ENCODE measurements around the gene LRP1B. TPM values are rescaled to one million over a fixed set of nuclear protein-coding genes. Genes with fewer than 3 reads are reported as not detected.

The LRP1B gene
- total RNA-seq, 2 donors from 2014 or later: 0.91 to 1.2 TPM

DNA sequence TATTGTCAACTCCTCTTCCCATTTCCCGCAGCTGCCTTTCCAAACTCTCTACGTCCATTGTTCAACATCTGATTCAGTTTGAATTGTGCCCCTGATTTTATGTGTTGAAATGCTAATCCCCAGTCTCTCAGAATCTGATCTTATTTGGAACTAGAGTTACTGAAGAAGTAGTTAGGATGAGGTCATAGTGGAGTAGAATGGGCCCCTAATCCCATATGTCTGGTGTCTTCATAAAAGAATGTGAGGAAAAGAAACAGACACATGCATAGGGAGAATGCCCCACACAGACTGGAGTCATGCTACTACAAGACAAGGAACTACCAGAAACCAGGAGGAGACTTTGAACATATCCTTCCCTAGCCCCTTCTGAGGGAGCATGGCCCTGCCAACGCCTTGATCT is 99.2 kb downstream of the LRP1B start:
- intact Hi-C loops (cut with DNase I): loop anchor here (10.0 kb wide), 1 partner anchor 943 kb away; no protein-coding TSS in a partner anchor
- 92% methylated on average over 3 of the region's 3 CpGs for WGBS
- no peak for DNase-seq (ENCODE audit: low spot score)
- no peaks in the 10 kb centered on the region for H3K36me3 ChIP-seq
- H3K27ac ChIP-seq: no peak overlapping the region
- no peak for TF ChIP-seq POLR2AphosphoS5 (IDR thresholded peaks at IDR 0.05)
- TF ChIP-seq, protein P1, sequence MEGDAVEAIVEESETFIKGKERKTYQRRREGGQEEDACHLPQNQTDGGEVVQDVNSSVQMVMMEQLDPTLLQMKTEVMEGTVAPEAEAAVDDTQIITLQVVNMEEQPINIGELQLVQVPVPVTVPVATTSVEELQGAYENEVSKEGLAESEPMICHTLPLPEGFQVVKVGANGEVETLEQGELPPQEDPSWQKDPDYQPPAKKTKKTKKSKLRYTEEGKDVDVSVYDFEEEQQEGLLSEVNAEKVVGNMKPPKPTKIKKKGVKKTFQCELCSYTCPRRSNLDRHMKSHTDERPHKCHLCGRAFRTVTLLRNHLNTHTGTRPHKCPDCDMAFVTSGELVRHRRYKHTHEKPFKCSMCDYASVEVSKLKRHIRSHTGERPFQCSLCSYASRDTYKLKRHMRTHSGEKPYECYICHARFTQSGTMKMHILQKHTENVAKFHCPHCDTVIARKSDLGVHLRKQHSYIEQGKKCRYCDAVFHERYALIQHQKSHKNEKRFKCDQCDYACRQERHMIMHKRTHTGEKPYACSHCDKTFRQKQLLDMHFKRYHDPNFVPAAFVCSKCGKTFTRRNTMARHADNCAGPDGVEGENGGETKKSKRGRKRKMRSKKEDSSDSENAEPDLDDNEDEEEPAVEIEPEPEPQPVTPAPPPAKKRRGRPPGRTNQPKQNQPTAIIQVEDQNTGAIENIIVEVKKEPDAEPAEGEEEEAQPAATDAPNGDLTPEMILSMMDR (IDR thresholded peaks at IDR 0.05): no peak
- no peak for TF ChIP-seq POLR2A (IDR thresholded peaks at IDR 0.05)
- H3K4me1 ChIP-seq (replicated peaks): no peaks in the 10 kb centered on the region
- no peaks in the 10 kb centered on the region for H3K9me3 ChIP-seq
- H3K4me3 ChIP-seq: no peak overlapping the region
- H3K27me3 ChIP-seq (replicated peaks; ENCODE audit: insufficient read depth): no peaks in the 10 kb centered on the region

DNA sequence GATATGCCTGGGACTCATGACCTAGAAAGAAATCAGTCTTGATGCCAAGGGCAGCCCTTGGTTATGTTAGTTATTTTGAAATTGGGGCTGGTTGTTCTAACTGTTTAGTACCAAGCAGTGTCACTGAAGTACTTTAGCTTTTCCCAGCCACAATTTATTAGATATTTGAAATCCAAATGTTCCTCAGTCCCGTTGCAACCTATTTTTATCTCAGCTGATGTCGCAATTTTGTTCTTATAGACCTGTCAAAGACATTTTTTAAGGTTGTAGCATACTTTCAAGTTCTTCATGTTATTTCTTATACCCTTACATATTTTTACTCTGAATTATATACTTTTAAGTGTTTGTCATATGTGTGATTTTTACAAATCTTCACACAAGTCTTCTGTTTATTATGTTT is 100.1 kb downstream of the LRP1B start:
- no peaks in the 10 kb centered on the region for H3K9me3 ChIP-seq
- TF ChIP-seq, protein P1 (IDR thresholded peaks at IDR 0.05): no peak
- no peak for TF ChIP-seq POLR2A (IDR thresholded peaks at IDR 0.05)
- no peak for TF ChIP-seq POLR2AphosphoS5 (IDR thresholded peaks at IDR 0.05)
- 53% methylated on average over 2 of the region's 2 CpGs for WGBS
- no peaks in the 10 kb centered on the region for H3K36me3 ChIP-seq
- DNase-seq (ENCODE audit: low spot score): no peak
- intact Hi-C loops (cut with DNase I): loop anchor here (10.0 kb wide), 1 partner anchor 944 kb away; no protein-coding TSS in a partner anchor
- H3K4me3 ChIP-seq: no peak overlapping the region
- no peaks in the 10 kb centered on the region for H3K27me3 ChIP-seq (replicated peaks; ENCODE audit: insufficient read depth)
- H3K27ac ChIP-seq: no peak overlapping the region
- no peaks in the 10 kb centered on the region for H3K4me1 ChIP-seq (replicated peaks)

DNA sequence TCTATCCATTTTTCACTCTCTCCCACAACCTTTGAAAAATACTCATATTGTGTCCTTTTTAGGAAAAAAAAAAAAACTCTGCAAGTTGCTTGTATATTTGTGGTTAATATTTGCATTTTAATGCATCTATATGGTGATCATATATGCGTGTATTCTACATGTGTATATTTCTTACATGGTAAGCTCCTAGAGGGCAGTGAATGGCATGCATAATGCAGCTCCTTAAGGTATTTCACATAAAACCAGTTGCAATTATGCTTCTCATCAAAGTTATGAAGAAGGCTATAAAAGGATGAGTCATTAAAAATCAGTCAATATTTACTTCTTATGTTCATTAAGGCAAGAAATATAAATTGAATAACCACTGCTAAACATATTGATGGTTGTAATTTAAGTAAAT is 100.8 kb downstream of the LRP1B start:
- Histone ChIP-seq H3K27me3 (replicated peaks; ENCODE audit: insufficient read depth) (no peaks in the 10 kb centered on the region), H3K4me3 (no peak overlapping the region), H3K27ac (no peak overlapping the region), H3K9me3 (no peaks in the 10 kb centered on the region), H3K4me1 (replicated peaks) (no peaks in the 10 kb centered on the region), H3K36me3 (no peaks in the 10 kb centered on the region)
- no peak for DNase-seq (ENCODE audit: low spot score)
- intact Hi-C loops (cut with DNase I): loop anchor here (10.0 kb wide), 1 partner anchor 945 kb away; no protein-coding TSS in a partner anchor
- 96% methylated on average over 1 of the region's 1 CpG for WGBS
- TF ChIP-seq POLR2AphosphoS5 (IDR thresholded peaks at IDR 0.05) (no peak), POLR2A (IDR thresholded peaks at IDR 0.05) (no peak)
- TF ChIP-seq, protein P1 (IDR thresholded peaks at IDR 0.05): no peak

DNA sequence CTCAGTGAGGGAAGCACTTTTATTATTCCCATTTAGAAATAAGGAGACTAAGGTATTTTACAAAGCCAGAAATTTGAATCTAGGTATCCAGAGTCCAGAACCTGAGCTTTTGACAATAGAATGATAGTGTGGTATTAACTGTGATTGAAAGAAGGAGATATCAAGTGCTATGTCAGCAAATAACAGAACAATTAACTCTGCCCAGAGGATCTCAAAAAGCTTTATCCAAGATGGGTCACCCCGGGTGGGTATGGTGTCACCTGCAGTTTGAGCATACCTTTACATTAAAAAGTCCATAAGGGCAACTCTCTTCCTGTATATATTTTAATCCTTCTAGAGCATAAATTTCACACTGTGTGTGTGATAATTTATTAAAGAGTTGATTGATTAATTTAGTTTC is 105.4 kb downstream of the LRP1B start:
- TF ChIP-seq, protein P1 (IDR thresholded peaks at IDR 0.05): no peak
- TF ChIP-seq POLR2AphosphoS5 (IDR thresholded peaks at IDR 0.05): no peak
- TF ChIP-seq POLR2A (IDR thresholded peaks at IDR 0.05): no peak

DNA sequence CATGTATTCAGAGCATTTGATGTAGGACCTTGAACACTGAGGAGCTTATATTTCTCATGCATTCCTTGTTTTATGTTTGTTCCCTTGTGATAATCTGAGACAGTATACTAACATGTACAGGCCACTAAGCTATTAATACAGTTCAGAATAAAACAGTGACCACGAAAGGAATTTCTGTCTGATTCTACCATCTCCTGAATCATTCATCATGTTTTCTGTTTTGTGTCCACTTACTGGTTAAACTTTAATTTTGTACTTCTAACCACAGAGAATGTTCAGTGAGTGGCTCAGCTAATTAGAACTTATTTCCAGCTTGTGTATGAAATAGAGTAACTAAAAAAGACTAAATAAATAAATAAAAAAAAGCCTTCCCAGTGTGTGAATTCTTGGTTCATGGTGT is 110.4 kb downstream of the LRP1B start:
- TF ChIP-seq, protein P1 (IDR thresholded peaks at IDR 0.05): no peak
- TF ChIP-seq POLR2AphosphoS5 (IDR thresholded peaks at IDR 0.05): no peak
- TF ChIP-seq POLR2A (IDR thresholded peaks at IDR 0.05): no peak
- Histone ChIP-seq H3K27me3 (replicated peaks; ENCODE audit: insufficient read depth) (no peaks in the 10 kb centered on the region), H3K9me3 (no peaks in the 10 kb centered on the region), H3K27ac (no peak overlapping the region), H3K36me3 (no peaks in the 10 kb centered on the region), H3K4me3 (no peak overlapping the region), H3K4me1 (replicated peaks) (no peaks in the 10 kb centered on the region)
- intact Hi-C loops (cut with DNase I): no loop called here
- DNase-seq (ENCODE audit: low spot score): no peak
- WGBS: 88% methylated on average over 1 of the region's 1 CpG

More for the DNA sequence above, 105.4 kb downstream of the LRP1B start:
- intact Hi-C loops (cut with DNase I): no loop called here
- H3K4me1 ChIP-seq (replicated peaks): no peaks in the 10 kb centered on the region
- no peaks in the 10 kb centered on the region for H3K9me3 ChIP-seq
- no peak overlapping the region for H3K4me3 ChIP-seq
- WGBS: 82% methylated on average over 1 of the region's 1 CpG
- no peaks in the 10 kb centered on the region for H3K36me3 ChIP-seq
- DNase-seq (ENCODE audit: low spot score): no peak
- H3K27me3 ChIP-seq (replicated peaks; ENCODE audit: insufficient read depth): no peaks in the 10 kb centered on the region
- no peak overlapping the region for H3K27ac ChIP-seq
